GM18517 (cell line): ENCODE measurements around the gene LPO.

Source experiments
- ATAC-seq: cut with Tn5 transposase; IDR thresholded peaks from one replicate; pipeline ENCODE4 v1.9.1; 2021; ENCODE audit warnings: mild to moderate bottlenecking, moderate library complexity; ENCODE audit not compliant: unreplicated experiment

Gene LPO

GRCh38 chr17:58238147-58238634 lies at the start of gene LPO:
LPO (plus strand) TSS chr17:58238584; CDS start chr17:58242980, 4,396 bp downstream.
- ATAC-seq = no peak

- ATAC-seq = no peak
Observed at GRCh38 chr17:58189436-58190146, 48.8 kb upstream of the LPO start.

DNA sequence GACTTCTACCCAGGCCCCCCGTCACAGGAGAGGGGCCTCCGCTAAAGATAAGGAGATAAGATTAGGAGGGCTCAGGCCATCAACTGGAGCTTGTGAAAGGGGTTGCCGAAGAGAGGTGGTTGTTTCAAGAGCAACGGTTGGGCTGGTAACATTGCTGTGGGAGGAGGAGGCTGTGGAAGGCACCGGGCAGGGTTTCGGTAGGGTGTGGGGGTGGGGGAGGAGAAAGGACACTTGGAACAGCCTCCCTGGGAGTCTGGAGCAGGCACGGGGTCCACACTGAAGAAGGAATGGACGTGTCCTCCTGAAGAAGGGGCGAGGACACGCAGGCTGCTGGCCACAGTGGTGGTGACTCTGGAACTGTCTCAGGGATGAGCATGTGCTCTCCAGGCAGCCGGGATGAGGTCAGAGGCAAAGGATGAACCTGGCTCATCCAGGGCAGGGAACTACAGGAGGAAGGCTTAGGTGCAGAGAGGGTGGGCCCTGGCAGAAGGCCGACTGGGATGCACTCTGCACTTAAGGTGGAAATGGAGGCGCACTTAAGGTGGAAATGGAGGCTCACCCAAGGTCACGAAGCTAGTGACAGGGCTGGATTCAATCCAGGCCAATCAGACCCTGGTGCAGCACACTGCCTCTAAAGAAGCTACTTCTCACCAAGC lies 47.0 kb upstream of the LPO start:
- no peak for ATAC-seq

DNA sequence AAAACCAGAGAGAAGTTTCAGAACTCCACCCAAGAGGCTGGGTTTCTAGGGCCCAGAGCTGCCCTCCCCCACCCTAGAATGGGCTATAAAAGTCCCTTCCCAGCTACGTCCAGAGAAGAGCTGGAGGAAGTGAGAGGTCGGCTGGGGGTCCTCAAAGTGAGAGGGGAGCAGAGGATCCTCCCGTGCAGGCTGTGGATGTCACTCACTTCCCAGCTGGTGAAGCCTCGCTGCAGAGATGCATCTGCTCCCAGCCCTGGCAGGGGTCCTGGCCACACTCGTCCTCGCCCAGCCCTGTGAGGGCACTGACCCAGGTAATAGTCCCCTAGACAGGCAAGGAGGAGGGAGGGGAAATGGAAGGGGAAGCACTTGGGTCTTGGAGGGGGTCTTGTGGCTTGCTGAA lies 45.8 kb upstream of the LPO start, which contains the start of gene EPX:
TSS of gene EPX (plus strand) at position 115 of the 400 bp plus-strand sequence. CDS start at position 236, 121 bp downstream.
- ATAC-seq = no peak

GRCh38 chr17:58193641-58194255 lies 44.6 kb upstream of the LPO start:
- ATAC-seq = no peak

- ATAC-seq = no peak
Observed at GRCh38 chr17:58195518-58196123, 42.8 kb upstream of the LPO start.

- no peak for ATAC-seq
Observed at GRCh38 chr17:58196610-58197009, 41.8 kb upstream of the LPO start.

DNA sequence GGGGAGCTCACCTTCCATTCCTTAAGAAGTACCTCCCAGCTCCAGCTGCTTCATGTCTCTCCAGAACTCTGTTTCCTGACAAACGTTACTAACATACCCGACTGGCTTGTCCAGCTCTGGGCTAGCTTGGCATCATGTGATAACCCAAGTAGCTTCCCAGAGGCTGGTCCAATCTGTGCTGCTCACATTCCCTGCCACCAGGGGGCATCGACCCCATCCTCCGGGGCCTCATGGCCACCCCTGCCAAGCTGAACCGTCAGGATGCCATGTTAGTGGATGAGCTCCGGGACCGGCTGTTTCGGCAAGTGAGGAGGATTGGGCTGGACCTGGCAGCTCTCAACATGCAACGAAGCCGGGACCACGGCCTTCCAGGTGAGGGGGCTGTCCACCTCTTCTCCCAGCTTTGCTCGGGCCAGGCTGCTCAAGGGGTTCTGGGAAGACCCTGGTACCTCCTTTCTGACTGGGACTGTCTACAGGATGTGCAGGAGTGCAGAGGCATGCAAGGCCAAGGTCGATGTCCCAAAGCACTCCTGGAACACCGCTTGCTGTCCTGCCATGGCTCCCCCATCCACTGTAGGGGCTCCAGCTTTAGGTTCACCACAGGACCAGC lies 38.3 kb upstream of the LPO start:
- no peak for ATAC-seq

DNA sequence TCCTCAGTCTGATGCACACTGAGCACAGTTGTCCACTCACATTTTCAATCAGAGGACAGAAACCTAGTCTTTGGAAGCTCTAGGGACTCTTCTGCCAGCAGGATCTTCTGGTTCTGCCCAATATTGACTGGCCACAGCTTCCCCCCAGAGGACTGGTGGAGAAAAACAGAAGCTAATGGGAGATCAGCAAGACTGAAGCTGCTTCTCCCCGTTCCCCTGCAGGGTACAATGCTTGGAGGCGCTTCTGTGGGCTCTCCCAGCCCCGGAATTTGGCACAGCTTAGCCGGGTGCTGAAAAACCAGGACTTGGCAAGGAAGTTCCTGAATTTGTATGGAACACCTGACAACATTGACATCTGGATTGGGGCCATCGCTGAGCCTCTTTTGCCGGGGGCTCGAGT lies 35.5 kb upstream of the LPO start:
- ATAC-seq = no peak

DNA sequence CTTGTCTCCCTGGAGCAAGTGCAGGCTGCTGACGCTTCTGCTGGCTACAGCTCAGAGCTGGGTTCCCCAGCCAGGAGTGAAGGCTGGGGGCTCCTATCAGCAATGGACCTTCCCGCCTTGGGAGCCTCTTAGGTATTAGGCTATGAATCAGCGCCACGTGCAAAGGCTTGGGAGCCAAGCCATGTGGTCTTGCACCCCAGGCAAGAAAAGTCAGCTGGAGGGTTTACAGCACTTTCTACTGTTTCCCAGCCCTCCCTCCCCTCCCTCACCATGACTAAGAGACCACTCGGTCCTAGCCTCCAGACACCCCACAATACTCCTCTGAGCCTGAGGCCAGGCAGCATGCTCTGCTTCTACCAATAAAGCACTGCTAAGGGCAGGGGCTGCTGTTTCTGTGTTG lies 33.6 kb upstream of the LPO start:
- no peak for ATAC-seq

DNA sequence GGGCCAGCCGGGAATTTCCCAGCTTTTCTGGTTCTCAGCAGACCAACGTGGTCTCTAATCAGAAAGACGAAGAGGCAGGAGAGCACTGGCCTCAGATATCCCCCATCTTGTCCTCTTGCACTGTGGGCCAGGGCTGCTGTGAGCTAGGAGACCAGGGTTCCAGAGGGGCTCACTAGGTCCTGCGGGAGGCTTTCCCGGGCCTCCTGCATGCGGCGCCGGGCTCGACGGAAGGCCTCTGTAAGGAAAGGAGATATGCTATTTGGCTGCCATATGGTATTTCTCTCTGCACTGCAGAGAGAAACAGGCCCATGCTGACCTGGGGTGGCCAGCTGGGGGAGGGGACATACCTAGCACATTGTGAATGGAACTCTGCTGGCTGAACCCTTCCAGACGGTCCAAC lies 32.4 kb upstream of the LPO start:
- no peak for ATAC-seq

- ATAC-seq = no peak
Observed at GRCh38 chr17:58207451-58207850, 30.9 kb upstream of the LPO start.

- ATAC-seq = no peak
Observed at GRCh38 chr17:58208344-58208743, 30.0 kb upstream of the LPO start.

DNA sequence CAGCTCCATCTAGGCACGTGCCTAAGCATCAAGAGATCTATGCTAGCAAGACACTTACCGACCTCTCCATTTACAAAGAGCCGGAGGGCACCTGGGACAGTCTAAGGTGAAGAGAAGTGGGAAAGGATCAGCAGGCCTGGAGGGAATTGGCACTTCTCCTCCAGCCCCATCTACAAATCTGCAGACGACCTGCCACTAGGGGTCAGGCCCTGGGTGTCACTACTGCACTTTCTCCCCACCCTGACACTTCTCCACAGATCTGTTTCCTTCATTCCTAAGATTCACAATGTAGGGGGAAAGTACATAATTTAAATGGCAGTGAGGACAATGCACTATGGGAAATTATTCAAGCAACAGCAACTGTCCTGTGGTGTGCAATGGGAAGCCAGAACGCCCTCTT lies 27.5 kb upstream of the LPO start:
- ATAC-seq = no peak

DNA sequence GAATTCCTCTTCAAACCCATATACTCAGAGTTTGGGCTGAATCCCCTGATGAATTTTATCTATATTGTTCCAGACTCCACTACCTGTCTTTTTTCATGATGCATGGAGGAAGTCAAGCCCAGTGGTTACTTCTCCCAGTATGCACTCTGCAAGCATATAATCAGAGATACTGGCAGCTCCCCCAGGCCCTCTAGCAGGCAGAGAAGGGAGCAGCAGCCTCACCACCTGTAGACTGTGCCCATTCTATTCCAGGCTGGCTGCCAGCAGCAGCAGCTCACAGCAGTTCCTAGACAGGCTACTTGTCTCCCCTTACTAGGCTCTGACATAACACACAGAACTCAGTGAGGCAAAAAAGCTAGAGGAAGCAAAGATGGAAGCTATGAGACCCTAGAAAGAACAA lies 22.7 kb upstream of the LPO start:
- ATAC-seq = no peak

DNA sequence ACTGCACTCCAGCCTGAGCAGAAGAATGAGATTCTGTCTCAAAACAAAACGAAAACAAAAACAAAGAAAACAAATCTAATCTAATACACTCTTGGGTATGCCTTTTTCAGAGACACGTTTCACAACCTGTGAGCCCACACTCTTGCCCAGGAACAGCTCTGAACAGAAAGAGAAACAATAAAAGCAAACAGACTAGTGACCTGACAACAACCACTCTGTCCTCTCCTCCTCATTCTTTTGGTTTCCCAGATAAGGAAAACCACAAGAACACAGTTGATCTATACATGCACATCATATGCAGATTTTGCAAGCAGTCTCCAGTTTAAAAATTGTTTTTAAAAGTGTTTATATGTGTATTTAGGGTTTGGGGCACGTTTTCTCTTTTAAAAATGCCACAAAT lies 20.6 kb upstream of the LPO start:
- peak; percentile 44 for ATAC-seq

GRCh38 chr17:58219007-58219788 lies 19.2 kb upstream of the LPO start, which contains the start of gene MKS1:
MKS1 (minus strand) TSS chr17:58219255; CDS start chr17:58219230, 25 bp downstream.
- ATAC-seq = peak; percentile 83

DNA sequence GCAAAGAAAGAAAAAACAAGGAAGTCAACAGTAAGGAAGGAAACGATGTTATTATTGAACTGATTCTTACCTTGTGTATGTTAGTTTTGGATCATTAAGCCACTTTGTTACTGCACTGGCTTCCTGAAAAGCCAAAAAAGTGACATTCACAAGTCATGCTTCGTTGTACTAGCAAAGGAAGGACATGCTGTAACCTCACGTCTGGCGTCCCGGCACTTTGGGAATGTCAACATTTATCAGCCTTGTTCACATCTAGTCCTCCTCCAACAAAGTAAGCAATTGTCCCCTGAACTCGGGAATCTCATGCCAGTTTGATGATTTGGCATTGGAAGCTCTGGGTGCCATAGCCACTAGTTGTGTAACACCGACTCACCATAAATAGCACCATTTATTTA lies 18.6 kb upstream of the LPO start:
- no peak for ATAC-seq

- no peak for ATAC-seq
Observed at GRCh38 chr17:58224315-58224714, 14.1 kb upstream of the LPO start.

- no peak for ATAC-seq
Observed at GRCh38 chr17:58227733-58228132, 10.7 kb upstream of the LPO start.
